ENCODE data around the gene ZNF761.
"Not testable (repeated sequence)": the region's sequence is repeated elsewhere in the genome, so short reads cannot be mapped to it uniquely, and the experiment has no call there.

ZNF761 gene

DNA sequence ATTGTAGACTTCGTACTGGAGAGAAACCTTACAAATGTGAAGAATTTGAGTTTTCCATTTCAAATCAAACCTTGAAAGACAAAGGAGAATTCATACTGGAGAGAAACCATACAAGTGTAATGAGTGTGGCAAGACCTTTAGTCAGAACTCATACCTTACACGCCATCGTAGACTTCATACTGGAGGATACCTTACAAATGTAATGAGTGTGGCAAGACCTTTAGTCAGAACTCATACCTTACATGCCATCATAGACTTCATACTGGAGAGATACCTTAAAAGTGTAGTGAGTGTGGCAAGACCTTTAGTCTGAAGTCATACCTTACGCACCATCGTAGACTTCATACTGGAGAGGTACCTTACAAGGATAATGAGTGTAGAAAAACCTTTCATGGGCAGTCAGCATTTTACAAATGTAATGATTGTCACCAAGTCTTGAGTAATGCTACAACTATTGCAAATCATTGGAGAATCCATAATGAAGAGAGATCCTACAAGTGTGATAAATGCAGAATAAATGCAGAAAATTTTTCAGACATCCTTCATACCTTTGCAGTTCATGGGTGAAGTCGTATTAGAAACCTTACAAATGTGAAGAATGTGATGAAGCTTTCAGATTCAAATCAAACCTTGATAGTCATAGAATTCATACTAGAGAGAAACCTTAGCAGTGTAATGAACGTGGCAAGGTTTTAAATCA, 22.1 kb upstream of the ZNF761 start:
- H3K9ac ChIP-seq, result no peak overlapping the region
- H3K27me3 ChIP-seq, result no peaks in the 10 kb centered on the region
- H3K4me2 ChIP-seq, result no peak overlapping the region
- H3K4me1 ChIP-seq, result no peaks in the 10 kb centered on the region
- no peak for TF ChIP-seq Cebpa-rat (IDR thresholded peaks at IDR 0.05)
- H3K9me3 ChIP-seq, result peaks cover 93% of the 10 kb centered on the region
- no peak overlapping the region for H3K27ac ChIP-seq
- H3K36me3 ChIP-seq, result peaks cover 92% of the 10 kb centered on the region
- no peaks in the 10 kb centered on the region for H4K20me1 ChIP-seq
- H3K4me3 ChIP-seq, result no peak overlapping the region

DNA sequence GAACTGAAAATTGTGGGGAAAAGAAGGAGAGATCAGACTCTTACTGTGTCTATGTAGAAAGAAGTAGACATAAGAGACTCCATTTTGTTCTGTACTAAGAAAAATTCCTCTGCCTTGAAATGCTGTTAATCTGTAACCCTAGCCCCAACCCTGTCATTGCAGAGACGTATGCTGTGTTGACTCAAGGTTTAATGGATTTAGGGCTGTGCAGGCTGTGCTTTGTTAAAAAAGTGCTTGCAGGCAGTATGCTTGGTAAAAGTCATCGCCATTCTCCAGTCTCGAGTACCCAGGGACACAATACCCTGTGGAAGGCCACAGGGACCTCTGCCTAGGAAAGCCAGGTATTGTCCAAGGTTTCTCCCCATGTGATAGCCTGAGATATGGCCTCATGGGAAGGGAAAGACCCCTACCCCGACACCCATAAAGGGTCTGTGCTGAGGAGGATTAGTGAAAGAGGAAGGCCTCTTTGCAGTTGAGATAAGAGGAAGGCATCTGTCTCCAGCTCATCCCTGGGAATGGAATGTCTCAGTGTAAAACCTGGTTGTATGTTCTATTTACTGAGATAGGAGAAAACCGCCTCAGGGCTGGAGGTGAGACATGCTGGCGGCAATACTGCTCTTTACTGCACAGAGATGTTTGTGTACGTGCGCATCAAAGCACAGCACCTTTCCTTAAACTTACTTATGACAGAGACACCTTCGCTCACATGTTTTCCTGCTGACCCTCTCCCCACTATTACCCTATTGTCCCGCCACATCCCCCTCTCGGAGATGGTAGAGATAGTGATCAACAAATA, 11.1 kb upstream of the ZNF761 start:
- not testable (repeated sequence) for H3K36me3 ChIP-seq

DNA sequence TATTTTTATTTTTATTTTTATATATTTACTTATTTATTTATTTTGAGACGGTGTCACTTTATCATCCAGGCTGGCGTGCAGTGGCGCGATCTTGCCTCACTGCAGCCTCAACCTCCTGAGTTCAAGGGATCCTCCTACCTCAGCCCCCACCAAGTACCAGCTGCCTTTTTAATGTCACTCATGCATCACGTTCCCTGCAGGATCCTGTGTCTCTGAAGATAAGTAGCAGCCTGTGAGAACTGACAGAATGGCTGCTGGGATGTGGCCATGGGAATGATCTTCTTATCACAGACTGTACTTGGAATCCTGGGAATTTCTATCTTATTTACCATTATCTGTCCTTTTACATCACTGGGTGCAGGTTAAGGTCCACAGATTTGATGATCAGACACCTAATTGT, 9.2 kb upstream of the ZNF761 start:
- Histone ChIP-seq H3K4me1 (no peaks in the 10 kb centered on the region), H3K36me3 (no peaks in the 10 kb centered on the region), H3K27ac (no peak overlapping the region), H3K9me3 (peaks cover 5% of the 10 kb centered on the region; the same call in 1 of the 2 replicates), H3K27me3 (no peaks in the 10 kb centered on the region), H3K4me2 (no peak overlapping the region), H3K9ac (no peak overlapping the region), H4K20me1 (no peaks in the 10 kb centered on the region), H3K4me3 (no peak overlapping the region)
- TF ChIP-seq Cebpa-rat (IDR thresholded peaks at IDR 0.05), result no peak

More for the DNA sequence above, 11.1 kb upstream of the ZNF761 start:
- not testable (repeated sequence) for H4K20me1 ChIP-seq, H3K27me3 ChIP-seq, H3K9ac ChIP-seq, H3K27ac ChIP-seq, H3K4me1 ChIP-seq, H3K4me2 ChIP-seq, H3K4me3 ChIP-seq
- H3K9me3 ChIP-seq, result peaks cover 17% of the 10 kb centered on the region; the same call in 1 of the 2 replicates

- not testable (repeated sequence) for H3K4me2 ChIP-seq, H3K4me3 ChIP-seq, H3K9me3 ChIP-seq, H3K4me1 ChIP-seq, H3K36me3 ChIP-seq, H3K9ac ChIP-seq, H3K27ac ChIP-seq, H3K27me3 ChIP-seq, H4K20me1 ChIP-seq
Observed at GRCh38 chr19:53423074-53423473, 8.7 kb upstream of the ZNF761 start.

DNA sequence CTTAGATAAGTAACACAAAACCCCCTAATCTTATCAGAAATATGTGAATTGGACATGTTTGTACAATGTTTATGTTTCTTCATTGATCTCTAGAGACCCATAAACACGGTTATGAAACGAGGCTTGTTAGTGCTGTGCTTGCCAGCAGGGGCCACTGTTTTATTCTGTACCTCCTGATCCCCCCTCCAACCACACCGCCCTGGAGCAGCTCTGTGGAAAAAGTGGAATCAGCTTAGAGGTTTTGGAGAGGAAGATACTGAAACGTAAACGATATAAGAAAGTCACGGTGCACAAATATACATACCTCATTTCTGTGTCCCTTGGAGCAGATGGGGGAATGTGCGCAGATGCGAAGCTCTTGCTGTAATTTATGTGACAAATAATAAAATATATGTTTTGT, 8.1 kb upstream of the ZNF761 start:
- H3K9me3 ChIP-seq, H3K9ac ChIP-seq, H4K20me1 ChIP-seq, H3K27ac ChIP-seq, H3K4me2 ChIP-seq, H3K4me1 ChIP-seq, H3K4me3 ChIP-seq, H3K27me3 ChIP-seq, H3K36me3 ChIP-seq: not testable (repeated sequence)

- Histone ChIP-seq H3K4me2 (no peak overlapping the region), H3K4me1 (no peaks in the 10 kb centered on the region), H3K9ac (no peak overlapping the region), H3K36me3 (no peaks in the 10 kb centered on the region), H3K9me3 (0 out of 2 replicates have a peak, but pooled peaks cover 5% of the 10 kb centered on the region), H4K20me1 (no peaks in the 10 kb centered on the region), H3K27ac (no peak overlapping the region), H3K4me3 (no peak overlapping the region), H3K27me3 (no peaks in the 10 kb centered on the region)
- TF ChIP-seq Cebpa-rat (IDR thresholded peaks at IDR 0.05), result no peak
Observed at GRCh38 chr19:53424968-53425597, 6.7 kb upstream of the ZNF761 start.

DNA sequence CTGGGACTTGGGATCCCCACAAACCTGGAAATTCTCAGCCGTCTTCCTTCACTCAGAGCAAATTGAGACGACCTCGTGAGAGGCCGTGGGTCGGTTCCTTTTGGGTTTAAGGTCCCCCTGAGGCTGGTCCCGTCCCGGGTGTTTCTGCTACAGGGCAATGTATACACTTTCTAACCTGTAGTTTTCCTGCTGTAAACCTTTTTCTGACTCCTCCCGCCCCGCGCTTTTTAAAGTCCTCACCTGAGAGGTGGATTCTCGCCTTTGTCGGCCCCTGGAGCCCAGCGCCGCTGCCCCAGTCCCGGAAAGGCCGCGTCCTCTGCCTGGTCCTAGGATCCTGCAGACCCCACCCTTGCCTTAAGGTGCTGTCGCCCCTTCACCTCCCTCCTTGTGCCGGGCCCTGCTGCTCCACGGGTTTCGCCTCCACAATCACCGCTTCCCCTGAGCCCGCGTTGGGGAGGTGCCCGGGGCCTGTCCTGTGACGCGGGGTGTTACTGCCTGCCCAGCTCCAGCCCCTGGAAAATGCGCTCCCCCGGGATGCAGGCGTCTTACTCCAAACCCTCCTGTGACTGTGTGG, 391 bp downstream of the ZNF761 start:
- Histone ChIP-seq H3K4me2 (peak overlapping the region; percentile 86), H3K27me3 (no peaks in the 10 kb centered on the region), H3K4me1 (peaks cover 14% of the 10 kb centered on the region), H3K9me3 (peaks cover 24% of the 10 kb centered on the region), H3K36me3 (peaks cover 38% of the 10 kb centered on the region), H4K20me1 (no peaks in the 10 kb centered on the region), H3K4me3 (peak overlapping the region; percentile 93), H3K27ac (peak overlapping the region; percentile 86), H3K9ac (peak overlapping the region; percentile 92)
- no peak for TF ChIP-seq Cebpa-rat (IDR thresholded peaks at IDR 0.05)

GRCh38 chr19:53443809-53444208, 12.0 kb downstream of the ZNF761 start:
- Histone ChIP-seq H3K36me3 (peaks cover 97% of the 10 kb centered on the region), H3K9me3 (peaks cover 77% of the 10 kb centered on the region)
- not testable (repeated sequence) for H4K20me1 ChIP-seq, H3K4me1 ChIP-seq, H3K4me2 ChIP-seq, H3K27ac ChIP-seq, H3K9ac ChIP-seq, H3K4me3 ChIP-seq, H3K27me3 ChIP-seq

DNA sequence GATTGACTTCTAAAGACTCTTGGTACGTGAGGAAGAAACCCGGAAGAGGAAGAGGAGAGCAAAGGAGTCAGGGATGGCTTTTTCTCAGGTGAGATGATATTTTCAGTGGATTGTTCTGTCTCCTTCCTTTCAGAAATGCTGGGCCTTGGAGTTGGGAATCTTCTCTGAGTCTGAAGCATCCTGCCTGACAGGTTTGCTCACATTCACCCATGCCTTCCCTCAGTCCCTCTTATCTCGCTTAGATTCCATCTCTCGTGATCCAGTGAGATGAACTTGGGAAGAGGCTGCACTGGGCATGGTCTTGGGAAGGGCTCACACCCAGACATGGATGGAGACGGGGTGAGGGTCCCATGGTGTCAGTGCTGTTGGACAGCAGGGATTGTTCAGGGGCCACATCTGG, 15.4 kb downstream of the ZNF761 start:
- not testable (repeated sequence) for H3K27me3 ChIP-seq, H3K9ac ChIP-seq, H3K27ac ChIP-seq, H3K4me2 ChIP-seq, H3K4me1 ChIP-seq, H4K20me1 ChIP-seq, H3K4me3 ChIP-seq
- H3K36me3 ChIP-seq, result peaks cover 98% of the 10 kb centered on the region
- H3K9me3 ChIP-seq, result peaks cover 78% of the 10 kb centered on the region

- H3K4me1 ChIP-seq, result no peaks in the 10 kb centered on the region
- no peaks in the 10 kb centered on the region for H3K27me3 ChIP-seq
- peaks cover 85% of the 10 kb centered on the region for H3K36me3 ChIP-seq
- H3K27ac ChIP-seq, result no peak overlapping the region
- H3K4me2 ChIP-seq, result no peak overlapping the region
- H4K20me1 ChIP-seq, result no peaks in the 10 kb centered on the region
- no peak overlapping the region for H3K9ac ChIP-seq
- H3K4me3 ChIP-seq, result peak overlapping the region; percentile 9
- TF ChIP-seq Cebpa-rat (IDR thresholded peaks at IDR 0.05), result no peak
- H3K9me3 ChIP-seq, result peaks cover 89% of the 10 kb centered on the region
Observed at GRCh38 chr19:53455828-53456227, 24.0 kb downstream of the ZNF761 start.

GRCh38 chr19:53460131-53460721, 28.4 kb downstream of the ZNF761 start:
- H3K9ac ChIP-seq, H3K27ac ChIP-seq, H4K20me1 ChIP-seq, H3K4me1 ChIP-seq, H3K4me2 ChIP-seq, H3K27me3 ChIP-seq, H3K4me3 ChIP-seq: not testable (repeated sequence)
- H3K36me3 ChIP-seq, result peaks cover 41% of the 10 kb centered on the region
- H3K9me3 ChIP-seq, result peaks cover 69% of the 10 kb centered on the region

Measured in BLaER1 (cell line).